PFSK-1 (cell line): ENCODE measurements around the gene ADORA2B.

Experiments used
- FOXP2 ChIP-seq: optimal IDR thresholded peaks from 2 replicates; pipeline ENCODE3; 2011; ENCODE audit warnings: borderline replicate concordance, control low read depth, inconsistent platforms; ENCODE audit not compliant: insufficient read depth; ENCODE audit errors: extremely low read length, extremely low read depth
- POLR2AphosphoS5 ChIP-seq: IDR thresholded peaks from 2 replicates; pipeline ENCODE4 v1.6.1; 2012; ENCODE audit warnings: low read depth, mild to moderate bottlenecking, control low read depth, low read length, moderate library complexity
- REST ChIP-seq, 2 experiments: IDR thresholded peaks; 2 replicates each; pipeline versions ENCODE4 v1.6.1 to v1.8.0; 2011 to 2012; ENCODE audit warnings: low read depth in 2 of 2, low read length in 2 of 2, control low read depth in 1 of 2, inconsistent platforms in 1 of 2, mild to moderate bottlenecking in 1 of 2, moderate library complexity in 1 of 2; ENCODE audit not compliant: insufficient read depth in 1 of 2
- SIN3A ChIP-seq: IDR thresholded peaks from 2 replicates; pipeline ENCODE4 v1.6.1; 2012; ENCODE audit warnings: mild to moderate bottlenecking, low read length, moderate library complexity, borderline replicate concordance; ENCODE audit not compliant: insufficient read depth
- TAF1 ChIP-seq: IDR thresholded peaks from 2 replicates; pipeline ENCODE4 v1.6.1; 2012; ENCODE audit warnings: low read length, control low read depth, borderline replicate concordance; ENCODE audit not compliant: insufficient read depth

The ADORA2B gene

GRCh38 chr17:15971882-15972281 lies 27.0 kb downstream of the ADORA2B start:
- TF ChIP-seq SIN3A (no peak), FOXP2 (no peak), POLR2AphosphoS5 (no peak), TAF1 (no peak), REST (IDR thresholded peaks at IDR 0.05; ENCODE audit: insufficient read depth in 1 of 2, low read depth in 2 of 2, low read length in 2 of 2) (no peak)

GRCh38 chr17:15972497-15972951 lies 27.6 kb downstream of the ADORA2B start:
- TF ChIP-seq POLR2AphosphoS5 (no peak), FOXP2 (no peak), REST (IDR thresholded peaks at IDR 0.05; ENCODE audit: insufficient read depth in 1 of 2, low read depth in 2 of 2, low read length in 2 of 2) (no peak), SIN3A (no peak), TAF1 (no peak)

- no peak for TF ChIP-seq SIN3A
- TF ChIP-seq TAF1 = no peak
- TF ChIP-seq REST (IDR thresholded peaks at IDR 0.05; ENCODE audit: insufficient read depth in 1 of 2, low read depth in 2 of 2, low read length in 2 of 2) = no peak
- TF ChIP-seq POLR2AphosphoS5 = no peak
- no peak for TF ChIP-seq FOXP2
Measured at GRCh38 chr17:15973016-15973415, 28.1 kb downstream of the ADORA2B start.

GRCh38 chr17:15973834-15974233 lies 28.9 kb downstream of the ADORA2B start:
- TF ChIP-seq REST (IDR thresholded peaks at IDR 0.05; ENCODE audit: insufficient read depth in 1 of 2, low read depth in 2 of 2, low read length in 2 of 2) (no peak), TAF1 (no peak), FOXP2 (no peak), POLR2AphosphoS5 (no peak)

- TF ChIP-seq POLR2AphosphoS5 = no peak
- no peak for TF ChIP-seq FOXP2
- no peak for TF ChIP-seq TAF1
- TF ChIP-seq SIN3A = no peak
- TF ChIP-seq REST (IDR thresholded peaks at IDR 0.05; ENCODE audit: insufficient read depth in 1 of 2, low read depth in 2 of 2, low read length in 2 of 2) = no peak
Measured at GRCh38 chr17:15977894-15978293, 33.0 kb downstream of the ADORA2B start.
